Endothelial cell of umbilical vein (primary cell): Measurements from ENCODE around the gene IGF2R.

ENCODE experiments used
- JUN ChIP-seq: IDR thresholded peaks from 2 replicates; pipeline ENCODE4 v1.6.1; 2011; ENCODE audit warnings: borderline replicate concordance, low read depth; ENCODE audit not compliant: insufficient read length, insufficient read depth
- MYC ChIP-seq: IDR thresholded peaks from one replicate; pipeline ENCODE4 v1.6.1; 2011; ENCODE audit warnings: mild to moderate bottlenecking, low read depth, low read length
- POLR2A ChIP-seq: IDR thresholded peaks from 2 replicates; pipeline ENCODE4 v1.6.1; 2012; ENCODE audit warnings: low read depth, mild to moderate bottlenecking, control low read depth, low read length
- POLR2AphosphoS5 ChIP-seq: IDR thresholded peaks from 2 replicates; pipeline ENCODE4 v1.6.1; 2012; ENCODE audit warnings: low read depth, mild to moderate bottlenecking, control low read depth, low read length, moderate library complexity; ENCODE audit not compliant: insufficient read depth
- TF ChIP-seq, protein P1 (sequence below), 2 donors: IDR thresholded peaks; 1 replicate in 1 of 2; 2 replicates in 1 of 2; pipeline ENCODE4 v1.5.1; 2011; ENCODE audit warnings: low read length in 2 of 2, mild to moderate bottlenecking in 2 of 2, moderate library complexity in 2 of 2, control low read depth in 1 of 2, inconsistent platforms in 1 of 2, low read depth in 1 of 2; ENCODE audit not compliant: insufficient read depth in 1 of 2; ENCODE audit errors: extremely low read depth in 1 of 2

- TF ChIP-seq, protein P1, sequence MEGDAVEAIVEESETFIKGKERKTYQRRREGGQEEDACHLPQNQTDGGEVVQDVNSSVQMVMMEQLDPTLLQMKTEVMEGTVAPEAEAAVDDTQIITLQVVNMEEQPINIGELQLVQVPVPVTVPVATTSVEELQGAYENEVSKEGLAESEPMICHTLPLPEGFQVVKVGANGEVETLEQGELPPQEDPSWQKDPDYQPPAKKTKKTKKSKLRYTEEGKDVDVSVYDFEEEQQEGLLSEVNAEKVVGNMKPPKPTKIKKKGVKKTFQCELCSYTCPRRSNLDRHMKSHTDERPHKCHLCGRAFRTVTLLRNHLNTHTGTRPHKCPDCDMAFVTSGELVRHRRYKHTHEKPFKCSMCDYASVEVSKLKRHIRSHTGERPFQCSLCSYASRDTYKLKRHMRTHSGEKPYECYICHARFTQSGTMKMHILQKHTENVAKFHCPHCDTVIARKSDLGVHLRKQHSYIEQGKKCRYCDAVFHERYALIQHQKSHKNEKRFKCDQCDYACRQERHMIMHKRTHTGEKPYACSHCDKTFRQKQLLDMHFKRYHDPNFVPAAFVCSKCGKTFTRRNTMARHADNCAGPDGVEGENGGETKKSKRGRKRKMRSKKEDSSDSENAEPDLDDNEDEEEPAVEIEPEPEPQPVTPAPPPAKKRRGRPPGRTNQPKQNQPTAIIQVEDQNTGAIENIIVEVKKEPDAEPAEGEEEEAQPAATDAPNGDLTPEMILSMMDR (IDR thresholded peaks at IDR 0.05; ENCODE audit: extremely low read depth in 1 of 2, insufficient read depth in 1 of 2, low read depth in 1 of 2, low read length in 2 of 2): no peak
- TF ChIP-seq POLR2AphosphoS5 (no peak), POLR2A (no peak), JUN (no peak), MYC (no peak)
Measured at GRCh38 chr6:159961528-159961927, 7.4 kb upstream of the IGF2R start.
